K562 (cell line): ENCODE measurements around the gene CHRDL2. TPM values are rescaled to one million over a fixed set of nuclear protein-coding genes. Genes with fewer than 3 reads are reported as not detected.

Source experiments
- polyA plus RNA-seq, 8 experiments: library from polyadenylated mRNA; depleted of rRNA in 4 of 8; stranded (reverse) in 5 of 8; unstranded in 3 of 8; fragments of >200 nt; fragmentation: Nextera tagmentation in 2 of 8; fragmentation: Illumina TruSeq in 1 of 8; extraction: Ambion mirVana in 2 of 8; extraction: Trizol in 1 of 8; gene quantifications; 2 replicates each; pipeline versions ENCODE4 v1.2.1 to v1.2.3, GENCODE V29; 2011 to 2014; ENCODE audit warnings: inconsistent platforms in 1 of 8, missing spikeins in 1 of 8
- total RNA-seq, 7 experiments: library from RNA; depleted of rRNA in 6 of 7; stranded (reverse); fragments of >200 nt in 6 of 7; fragmentation: Illumina TruSeq in 2 of 7; extraction: Trizol in 2 of 7; gene quantifications; 2 replicates each; pipeline versions ENCODE4 v1.2.1 to v1.2.3, GENCODE V29; 2011 to 2021; ENCODE audit warnings: low replicate concordance in 1 of 7
- TF ChIP-seq, protein P1 (sequence below), 3 experiments: fragments of 200-800 bp in 1 of 3; sonication (Bioruptor generic) in 1 of 3; sonication (generic) in 1 of 3; formaldehyde crosslinking in 1 of 3; IDR thresholded peaks; 2 replicates each; pipeline versions ENCODE4 v1.6.1 to v1.8.0; 2016 to 2022; ENCODE audit warnings: mild to moderate bottlenecking in 2 of 3, missing compliant biosample characterization in 2 of 3, missing genetic modification characterization in 2 of 3, missing genetic modification reagents in 1 of 3
- TF ChIP-seq, protein P2 (sequence below), 2 experiments: fragments of 200-800 bp in 1 of 2; sonication (Bioruptor generic) in 1 of 2; sonication (generic) in 1 of 2; formaldehyde crosslinking in 1 of 2; IDR thresholded peaks in 1 of 2; conservative IDR thresholded peaks in 1 of 2; 2 replicates each; pipeline versions ENCODE4 v1.5.0 to v1.6.1; 2016 to 2020; ENCODE audit warnings: missing compliant biosample characterization in 1 of 2, missing genetic modification characterization in 1 of 2, missing genetic modification reagents in 1 of 2
- TF ChIP-seq, protein P3 (sequence below): sonication (generic); formaldehyde crosslinking; IDR thresholded peaks from 2 replicates; pipeline ENCODE4 v1.8.1; 2023; ENCODE audit warnings: mild to moderate bottlenecking, missing genetic modification reagents
- TF ChIP-seq, protein P4 (sequence below): fragments of 150-350 bp; conservative IDR thresholded peaks from 2 replicates; pipeline ENCODE4 v1.6.1; 2014; ENCODE audit warnings: low read length
- TF ChIP-seq, protein P5 (sequence below), 2 experiments: fragments of 450-650 bp; IDR thresholded peaks; 2 replicates each; pipeline ENCODE4 v1.6.1; 2016

Gene CHRDL2
- total and polyA plus RNA-seq, 9 of the 15 experiments (the other 6 are each of a cell fraction or from before 2014, with no cell fraction given), result not detected

DNA sequence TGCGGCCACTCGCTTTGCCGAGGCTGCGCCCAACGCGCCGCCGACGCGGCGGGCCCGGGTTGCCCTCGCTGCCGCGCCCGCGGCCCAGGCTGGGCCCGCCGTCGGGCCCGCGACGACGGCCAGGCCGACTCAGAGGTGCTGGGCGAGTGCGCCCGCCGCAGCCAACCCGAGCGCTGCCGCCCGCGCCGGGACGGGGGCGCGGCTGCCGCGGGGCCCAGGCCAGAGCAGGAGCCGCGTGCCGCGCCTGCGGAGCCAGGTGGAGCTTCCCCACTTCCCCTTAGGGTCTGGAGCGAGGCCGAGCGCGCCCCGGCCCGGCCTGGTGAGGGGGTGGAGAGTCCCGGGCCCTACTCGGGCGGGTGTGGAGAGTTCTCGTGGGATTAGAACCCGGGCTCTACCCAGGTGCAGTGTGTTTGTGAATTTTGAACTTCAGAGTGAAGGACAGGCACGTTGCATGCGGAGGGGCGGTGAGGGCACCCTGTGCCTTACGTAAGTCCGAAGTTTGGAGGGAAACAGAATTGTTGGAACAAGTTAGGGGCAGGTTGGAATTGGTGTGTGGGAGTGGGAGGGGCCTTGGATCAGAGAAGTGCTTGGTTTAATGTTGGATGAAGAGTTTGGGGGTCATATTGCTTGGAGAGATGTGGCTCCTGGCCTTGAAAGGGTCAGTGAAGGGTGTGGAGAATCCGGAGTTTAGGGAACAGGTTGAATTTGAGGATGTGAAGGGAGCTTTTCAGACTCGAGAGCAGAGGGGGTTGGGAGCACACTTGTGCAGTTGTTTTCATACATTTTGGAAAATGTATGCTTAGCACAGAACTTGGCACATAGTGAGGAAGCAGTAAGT, 18.1 kb upstream of the CHRDL2 start (continued):
- TF ChIP-seq, protein P1, sequence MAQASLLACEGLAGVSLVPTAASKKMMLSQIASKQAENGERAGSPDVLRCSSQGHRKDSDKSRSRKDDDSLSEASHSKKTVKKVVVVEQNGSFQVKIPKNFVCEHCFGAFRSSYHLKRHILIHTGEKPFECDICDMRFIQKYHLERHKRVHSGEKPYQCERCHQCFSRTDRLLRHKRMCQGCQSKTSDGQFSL (CRISPR knock-in tag; IDR thresholded peaks at IDR 0.05), result peak; percentile 19; the same call in 1 of the 2 replicates
- TF ChIP-seq, protein P1 (tag; IDR thresholded peaks at IDR 0.05), result no peak
- TF ChIP-seq, protein P2, sequence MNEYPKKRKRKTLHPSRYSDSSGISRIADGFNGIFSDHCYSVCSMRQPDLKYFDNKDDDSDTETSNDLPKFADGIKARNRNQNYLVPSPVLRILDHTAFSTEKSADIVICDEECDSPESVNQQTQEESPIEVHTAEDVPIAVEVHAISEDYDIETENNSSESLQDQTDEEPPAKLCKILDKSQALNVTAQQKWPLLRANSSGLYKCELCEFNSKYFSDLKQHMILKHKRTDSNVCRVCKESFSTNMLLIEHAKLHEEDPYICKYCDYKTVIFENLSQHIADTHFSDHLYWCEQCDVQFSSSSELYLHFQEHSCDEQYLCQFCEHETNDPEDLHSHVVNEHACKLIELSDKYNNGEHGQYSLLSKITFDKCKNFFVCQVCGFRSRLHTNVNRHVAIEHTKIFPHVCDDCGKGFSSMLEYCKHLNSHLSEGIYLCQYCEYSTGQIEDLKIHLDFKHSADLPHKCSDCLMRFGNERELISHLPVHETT (CRISPR knock-in tag; conservative IDR thresholded peaks at IDR 0.05 in 1 of 2, IDR thresholded peaks at IDR 0.05 in 1 of 2), result 0 out of 4 replicates have a peak, but pooled peaks of 1 of the 2 experiments have one; percentile 17
- TF ChIP-seq, protein P3, sequence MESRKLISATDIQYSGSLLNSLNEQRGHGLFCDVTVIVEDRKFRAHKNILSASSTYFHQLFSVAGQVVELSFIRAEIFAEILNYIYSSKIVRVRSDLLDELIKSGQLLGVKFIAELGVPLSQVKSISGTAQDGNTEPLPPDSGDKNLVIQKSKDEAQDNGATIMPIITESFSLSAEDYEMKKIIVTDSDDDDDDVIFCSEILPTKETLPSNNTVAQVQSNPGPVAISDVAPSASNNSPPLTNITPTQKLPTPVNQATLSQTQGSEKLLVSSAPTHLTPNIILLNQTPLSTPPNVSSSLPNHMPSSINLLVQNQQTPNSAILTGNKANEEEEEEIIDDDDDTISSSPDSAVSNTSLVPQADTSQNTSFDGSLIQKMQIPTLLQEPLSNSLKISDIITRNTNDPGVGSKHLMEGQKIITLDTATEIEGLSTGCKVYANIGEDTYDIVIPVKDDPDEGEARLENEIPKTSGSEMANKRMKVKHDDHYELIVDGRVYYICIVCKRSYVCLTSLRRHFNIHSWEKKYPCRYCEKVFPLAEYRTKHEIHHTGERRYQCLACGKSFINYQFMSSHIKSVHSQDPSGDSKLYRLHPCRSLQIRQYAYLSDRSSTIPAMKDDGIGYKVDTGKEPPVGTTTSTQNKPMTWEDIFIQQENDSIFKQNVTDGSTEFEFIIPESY (CRISPR knock-in tag), result 0 out of 2 replicates have a peak, but pooled peaks have one; percentile 52
- TF ChIP-seq, protein P4, sequence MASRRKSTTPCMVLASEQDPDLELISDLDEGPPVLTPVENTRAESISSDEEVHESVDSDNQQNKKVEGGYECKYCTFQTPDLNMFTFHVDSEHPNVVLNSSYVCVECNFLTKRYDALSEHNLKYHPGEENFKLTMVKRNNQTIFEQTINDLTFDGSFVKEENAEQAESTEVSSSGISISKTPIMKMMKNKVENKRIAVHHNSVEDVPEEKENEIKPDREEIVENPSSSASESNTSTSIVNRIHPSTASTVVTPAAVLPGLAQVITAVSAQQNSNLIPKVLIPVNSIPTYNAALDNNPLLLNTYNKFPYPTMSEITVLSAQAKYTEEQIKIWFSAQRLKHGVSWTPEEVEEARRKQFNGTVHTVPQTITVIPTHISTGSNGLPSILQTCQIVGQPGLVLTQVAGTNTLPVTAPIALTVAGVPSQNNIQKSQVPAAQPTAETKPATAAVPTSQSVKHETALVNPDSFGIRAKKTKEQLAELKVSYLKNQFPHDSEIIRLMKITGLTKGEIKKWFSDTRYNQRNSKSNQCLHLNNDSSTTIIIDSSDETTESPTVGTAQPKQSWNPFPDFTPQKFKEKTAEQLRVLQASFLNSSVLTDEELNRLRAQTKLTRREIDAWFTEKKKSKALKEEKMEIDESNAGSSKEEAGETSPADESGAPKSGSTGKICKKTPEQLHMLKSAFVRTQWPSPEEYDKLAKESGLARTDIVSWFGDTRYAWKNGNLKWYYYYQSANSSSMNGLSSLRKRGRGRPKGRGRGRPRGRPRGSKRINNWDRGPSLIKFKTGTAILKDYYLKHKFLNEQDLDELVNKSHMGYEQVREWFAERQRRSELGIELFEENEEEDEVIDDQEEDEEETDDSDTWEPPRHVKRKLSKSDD, result no peak
- TF ChIP-seq, protein P5, sequence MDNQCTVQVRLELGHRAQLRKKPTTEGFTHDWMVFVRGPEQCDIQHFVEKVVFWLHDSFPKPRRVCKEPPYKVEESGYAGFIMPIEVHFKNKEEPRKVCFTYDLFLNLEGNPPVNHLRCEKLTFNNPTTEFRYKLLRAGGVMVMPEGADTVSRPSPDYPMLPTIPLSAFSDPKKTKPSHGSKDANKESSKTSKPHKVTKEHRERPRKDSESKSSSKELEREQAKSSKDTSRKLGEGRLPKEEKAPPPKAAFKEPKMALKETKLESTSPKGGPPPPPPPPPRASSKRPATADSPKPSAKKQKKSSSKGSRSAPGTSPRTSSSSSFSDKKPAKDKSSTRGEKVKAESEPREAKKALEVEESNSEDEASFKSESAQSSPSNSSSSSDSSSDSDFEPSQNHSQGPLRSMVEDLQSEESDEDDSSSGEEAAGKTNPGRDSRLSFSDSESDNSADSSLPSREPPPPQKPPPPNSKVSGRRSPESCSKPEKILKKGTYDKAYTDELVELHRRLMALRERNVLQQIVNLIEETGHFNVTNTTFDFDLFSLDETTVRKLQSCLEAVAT (IDR thresholded peaks at IDR 0.05), result 0 out of 4 replicates have a peak, but pooled peaks of 1 of the 2 experiments have one; percentile 56
